ENCODE results near the gene PYGO1.

DNA sequence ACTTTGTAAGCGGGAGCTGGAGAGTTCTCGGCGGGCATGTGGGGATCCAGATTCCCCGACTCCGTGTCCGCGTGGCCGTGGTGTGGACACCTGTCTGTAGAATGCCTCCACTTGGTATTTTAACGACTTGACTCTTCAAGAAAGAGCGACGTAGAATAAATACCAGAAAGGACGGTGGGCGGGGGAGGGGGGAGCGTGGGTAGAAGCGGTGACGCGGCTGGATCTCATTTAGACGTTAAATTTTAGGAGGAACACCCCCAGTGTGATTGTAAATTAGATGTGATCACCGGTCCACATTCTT, 620 bp upstream of the PYGO1 start:
- TF ChIP-seq, protein P1, sequence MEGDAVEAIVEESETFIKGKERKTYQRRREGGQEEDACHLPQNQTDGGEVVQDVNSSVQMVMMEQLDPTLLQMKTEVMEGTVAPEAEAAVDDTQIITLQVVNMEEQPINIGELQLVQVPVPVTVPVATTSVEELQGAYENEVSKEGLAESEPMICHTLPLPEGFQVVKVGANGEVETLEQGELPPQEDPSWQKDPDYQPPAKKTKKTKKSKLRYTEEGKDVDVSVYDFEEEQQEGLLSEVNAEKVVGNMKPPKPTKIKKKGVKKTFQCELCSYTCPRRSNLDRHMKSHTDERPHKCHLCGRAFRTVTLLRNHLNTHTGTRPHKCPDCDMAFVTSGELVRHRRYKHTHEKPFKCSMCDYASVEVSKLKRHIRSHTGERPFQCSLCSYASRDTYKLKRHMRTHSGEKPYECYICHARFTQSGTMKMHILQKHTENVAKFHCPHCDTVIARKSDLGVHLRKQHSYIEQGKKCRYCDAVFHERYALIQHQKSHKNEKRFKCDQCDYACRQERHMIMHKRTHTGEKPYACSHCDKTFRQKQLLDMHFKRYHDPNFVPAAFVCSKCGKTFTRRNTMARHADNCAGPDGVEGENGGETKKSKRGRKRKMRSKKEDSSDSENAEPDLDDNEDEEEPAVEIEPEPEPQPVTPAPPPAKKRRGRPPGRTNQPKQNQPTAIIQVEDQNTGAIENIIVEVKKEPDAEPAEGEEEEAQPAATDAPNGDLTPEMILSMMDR (IDR thresholded peaks at IDR 0.05), result no peak
- TF ChIP-seq POLR2A (IDR thresholded peaks at IDR 0.05), result no peak
